ENCODE results near the gene NXPH3.

Gene NXPH3

GRCh38 chr17:49596613-49597244 is 21.1 kb downstream of the NXPH3 start:
- DNase-seq = no peak

GRCh38 chr17:49597436-49597835 is 21.8 kb downstream of the NXPH3 start:
- DNase-seq = no peak

GRCh38 chr17:49597928-49598655 is 22.4 kb downstream of the NXPH3 start:
- DNase-seq = no peak

- DNase-seq = no peak
Observed at GRCh38 chr17:49598918-49599317, 23.2 kb downstream of the NXPH3 start.

- no peak for DNase-seq
Observed at GRCh38 chr17:49600949-49601348, 25.3 kb downstream of the NXPH3 start.

GRCh38 chr17:49602783-49603182 is 27.1 kb downstream of the NXPH3 start:
- no peak for DNase-seq

GRCh38 chr17:49603238-49603637 is 27.6 kb downstream of the NXPH3 start:
- no peak for DNase-seq

GRCh38 chr17:49603720-49604119 is 28.0 kb downstream of the NXPH3 start:
- DNase-seq = no peak

GRCh38 chr17:49604314-49604869 is 28.7 kb downstream of the NXPH3 start:
- DNase-seq = no peak

- no peak for DNase-seq
Observed at GRCh38 chr17:49610883-49611584, 35.4 kb downstream of the NXPH3 start.

- DNase-seq = no peak
Observed at GRCh38 chr17:49612726-49613125, 37.1 kb downstream of the NXPH3 start.

- DNase-seq = no peak
Observed at GRCh38 chr17:49613182-49613800, 37.6 kb downstream of the NXPH3 start.

GRCh38 chr17:49616086-49616485 is 40.4 kb downstream of the NXPH3 start:
- no peak for DNase-seq

GRCh38 chr17:49616601-49617131 is 41.0 kb downstream of the NXPH3 start:
- no peak for DNase-seq

GRCh38 chr17:49618028-49618611 is 42.4 kb downstream of the NXPH3 start:
- peak; percentile 18 for DNase-seq

- no peak for DNase-seq
Observed at GRCh38 chr17:49621420-49621819, 45.7 kb downstream of the NXPH3 start.

- DNase-seq = no peak
Observed at GRCh38 chr17:49621946-49622529, 46.4 kb downstream of the NXPH3 start.

GRCh38 chr17:49624896-49625295 is 49.2 kb downstream of the NXPH3 start:
- DNase-seq = no peak

- DNase-seq = no peak
Observed at GRCh38 chr17:49629447-49629846, 53.8 kb downstream of the NXPH3 start.

GRCh38 chr17:49630113-49630900 is 54.6 kb downstream of the NXPH3 start:
- DNase-seq = no peak

- DNase-seq = no peak
Observed at GRCh38 chr17:49631496-49631895, 55.8 kb downstream of the NXPH3 start.
